Measurements from ENCODE around the gene LAD1. TPM values are rescaled to one million over a fixed set of nuclear protein-coding genes. Genes with fewer than 3 reads are reported as not detected.

LAD1 gene
- polyA plus RNA-seq, 1 donor from 2014 or later = not detected

- TF ChIP-seq REST (IDR thresholded peaks at IDR 0.05; ENCODE audit: borderline replicate concordance) (no peak), RAD21 (conservative IDR thresholded peaks at IDR 0.05) (no peak), MXI1 (conservative IDR thresholded peaks at IDR 0.05; ENCODE audit: poor library complexity, severe bottlenecking) (no peak), SMC3 (conservative IDR thresholded peaks at IDR 0.05; ENCODE audit: poor library complexity) (no peak), POLR2AphosphoS5 (IDR thresholded peaks at IDR 0.05) (no peak), EZH2 (IDR thresholded peaks at IDR 0.05; ENCODE audit: borderline replicate concordance, insufficient read depth, low read length, poor library complexity, severe bottlenecking) (no peak), EP300 (conservative IDR thresholded peaks at IDR 0.05; ENCODE audit: poor library complexity, severe bottlenecking) (no peak)
- TF ChIP-seq, protein P1, sequence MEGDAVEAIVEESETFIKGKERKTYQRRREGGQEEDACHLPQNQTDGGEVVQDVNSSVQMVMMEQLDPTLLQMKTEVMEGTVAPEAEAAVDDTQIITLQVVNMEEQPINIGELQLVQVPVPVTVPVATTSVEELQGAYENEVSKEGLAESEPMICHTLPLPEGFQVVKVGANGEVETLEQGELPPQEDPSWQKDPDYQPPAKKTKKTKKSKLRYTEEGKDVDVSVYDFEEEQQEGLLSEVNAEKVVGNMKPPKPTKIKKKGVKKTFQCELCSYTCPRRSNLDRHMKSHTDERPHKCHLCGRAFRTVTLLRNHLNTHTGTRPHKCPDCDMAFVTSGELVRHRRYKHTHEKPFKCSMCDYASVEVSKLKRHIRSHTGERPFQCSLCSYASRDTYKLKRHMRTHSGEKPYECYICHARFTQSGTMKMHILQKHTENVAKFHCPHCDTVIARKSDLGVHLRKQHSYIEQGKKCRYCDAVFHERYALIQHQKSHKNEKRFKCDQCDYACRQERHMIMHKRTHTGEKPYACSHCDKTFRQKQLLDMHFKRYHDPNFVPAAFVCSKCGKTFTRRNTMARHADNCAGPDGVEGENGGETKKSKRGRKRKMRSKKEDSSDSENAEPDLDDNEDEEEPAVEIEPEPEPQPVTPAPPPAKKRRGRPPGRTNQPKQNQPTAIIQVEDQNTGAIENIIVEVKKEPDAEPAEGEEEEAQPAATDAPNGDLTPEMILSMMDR (IDR thresholded peaks at IDR 0.05; ENCODE audit: poor library complexity, severe bottlenecking) = no peak
- H3K4me3 ChIP-seq (ENCODE audit: low read length) = no peak overlapping the region
- H3F3A ChIP-seq (ENCODE audit: insufficient read depth, low read length, poor library complexity, severe bottlenecking) = no peaks in the 10 kb centered on the region
- no peak overlapping the region for H3K27ac ChIP-seq (ENCODE audit: low read length)
- no peak overlapping the region for H3K4me2 ChIP-seq (ENCODE audit: low read length)
- no peaks in the 10 kb centered on the region for H3K9me3 ChIP-seq (ENCODE audit: low read length)
- H3K9me2 ChIP-seq (ENCODE audit: insufficient read depth, low read length) = no peaks in the 10 kb centered on the region
- no peaks in the 10 kb centered on the region for H3K27me3 ChIP-seq (ENCODE audit: insufficient read depth, low read depth, low read length)
- H3K9ac ChIP-seq (ENCODE audit: low read length) = no peak overlapping the region
- no peaks in the 10 kb centered on the region for H3K36me3 ChIP-seq (ENCODE audit: insufficient read depth, low read length)
- no peaks in the 10 kb centered on the region for H4K20me1 ChIP-seq (ENCODE audit: insufficient read depth)
- no peak overlapping the region for H2AFZ ChIP-seq (ENCODE audit: low read depth, low read length)
- no peaks in the 10 kb centered on the region for H3K79me2 ChIP-seq (replicated peaks; ENCODE audit: insufficient read depth, low read length)
These were observed 15.1 kb upstream of the LAD1 start for GRCh38 chr1:201414051-201414738.

DNA sequence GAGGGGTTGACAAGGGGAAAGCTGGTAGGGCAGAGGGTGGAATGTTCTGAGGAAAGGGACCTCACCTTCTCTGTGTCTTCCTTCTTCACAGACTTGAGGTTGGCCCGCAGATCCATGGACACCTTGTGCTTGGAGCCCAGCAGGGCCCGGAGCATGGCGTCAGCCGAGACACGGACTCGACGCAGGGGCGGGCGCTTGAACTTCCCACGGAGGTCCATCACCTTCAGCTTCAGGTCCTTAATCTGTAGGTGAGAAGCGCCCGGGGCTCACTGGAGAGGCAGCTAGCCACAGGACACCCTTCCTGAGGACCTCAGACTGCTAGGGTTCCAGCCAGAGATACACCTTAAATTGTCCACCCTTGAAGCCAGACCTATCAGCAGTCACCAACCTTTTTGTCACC lies 12.2 kb upstream of the LAD1 start:
- H4K20me1 ChIP-seq (ENCODE audit: insufficient read depth) = no peaks in the 10 kb centered on the region
- TF ChIP-seq TAF1 (IDR thresholded peaks at IDR 0.05; ENCODE audit: low read depth) = no peak
- TF ChIP-seq, protein P1 (IDR thresholded peaks at IDR 0.05; ENCODE audit: poor library complexity, severe bottlenecking) = no peak
- TF ChIP-seq MXI1 (conservative IDR thresholded peaks at IDR 0.05; ENCODE audit: poor library complexity, severe bottlenecking) = no peak
- TF ChIP-seq RAD21 (conservative IDR thresholded peaks at IDR 0.05) = no peak
- no peak for TF ChIP-seq SMC3 (conservative IDR thresholded peaks at IDR 0.05; ENCODE audit: poor library complexity)
- H3K27ac ChIP-seq (ENCODE audit: low read length) = no peak overlapping the region

More for the DNA sequence above, 12.2 kb upstream of the LAD1 start:
- Histone ChIP-seq H3K36me3 (ENCODE audit: insufficient read depth, low read length) (no peaks in the 10 kb centered on the region), H3K27me3 (ENCODE audit: insufficient read depth, low read depth, low read length) (no peaks in the 10 kb centered on the region), H3K9me2 (ENCODE audit: insufficient read depth, low read length) (no peaks in the 10 kb centered on the region), H3K9ac (ENCODE audit: low read length) (no peak overlapping the region), H3K4me3 (ENCODE audit: low read length) (no peak overlapping the region), H3F3A (ENCODE audit: insufficient read depth, low read length, poor library complexity, severe bottlenecking) (no peaks in the 10 kb centered on the region), H3K9me3 (ENCODE audit: low read length) (no peaks in the 10 kb centered on the region), H2AFZ (ENCODE audit: low read depth, low read length) (no peak overlapping the region), H3K4me2 (ENCODE audit: low read length) (no peak overlapping the region), H3K79me2 (replicated peaks; ENCODE audit: insufficient read depth, low read length) (no peaks in the 10 kb centered on the region)

Measured in neural cell (in vitro differentiated cells).